Transverse colon (tissue), 4 donors: ENCODE data around the gene PPARD.

Experiments
- CTCF ChIP-seq, 5 experiments: fragments of 200-600 bp in 3 of 5; fragments of 450-650 bp in 2 of 5; sonication (generic) in 3 of 5; IDR thresholded peaks; 1 replicate in 2 of 5; 2 replicates in 3 of 5; pipeline ENCODE4 v1.5.1; 2016 to 2017; ENCODE audit warnings: antibody characterized with exemption in 5 of 5, inconsistent platforms in 3 of 5, mild to moderate bottlenecking in 2 of 5, moderate library complexity in 1 of 5
- EP300 ChIP-seq: sonication (generic); formaldehyde crosslinking; IDR thresholded peaks from one replicate; pipeline ENCODE4 v1.6.1; 2017; ENCODE audit warnings: antibody characterized with exemption, low read depth
- POLR2A ChIP-seq: fragments of 450-650 bp; IDR thresholded peaks from one replicate; pipeline ENCODE4 v1.6.1; 2016; ENCODE audit warnings: antibody characterized with exemption, mild to moderate bottlenecking, moderate library complexity
- POLR2AphosphoS5 ChIP-seq, 3 donors: sonication (generic); formaldehyde crosslinking; IDR thresholded peaks; one replicate each; pipeline ENCODE4 v1.6.1; 2016; ENCODE audit warnings: antibody characterized with exemption in 3 of 3

- TF ChIP-seq CTCF (IDR thresholded peaks at IDR 0.05) = no peak
- TF ChIP-seq POLR2AphosphoS5 (IDR thresholded peaks at IDR 0.05) = no peak
- TF ChIP-seq EP300 = no peak
- TF ChIP-seq POLR2A = no peak
These were observed 21.3 kb upstream of the PPARD start for GRCh38 chr6:35321091-35321490.
